K562 treated with DMSO at 1 percent for 48 hours (cell line): Measurements from ENCODE around the gene EID2B. TPM values are rescaled to one million over a fixed set of nuclear protein-coding genes. Genes with fewer than 3 reads are reported as not detected.

Experiments
- total RNA-seq: library from RNA; unstranded; fragments of 300-600 nt; gene quantifications from 2 replicates; pipeline ENCODE4 v1.2.3, GENCODE V29; 2022; ENCODE audit warnings: low replicate concordance; ENCODE audit errors: extremely low read depth

The EID2B gene, protein sequence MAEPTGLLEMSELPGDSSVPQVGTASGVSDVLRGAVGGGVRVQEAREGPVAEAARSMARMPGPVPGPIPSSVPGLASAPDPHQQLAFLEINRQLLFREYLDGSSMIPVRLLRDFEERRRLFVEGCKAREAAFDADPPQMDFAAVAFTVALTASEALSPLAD
- not detected in 2 replicates for total RNA-seq

DNA sequence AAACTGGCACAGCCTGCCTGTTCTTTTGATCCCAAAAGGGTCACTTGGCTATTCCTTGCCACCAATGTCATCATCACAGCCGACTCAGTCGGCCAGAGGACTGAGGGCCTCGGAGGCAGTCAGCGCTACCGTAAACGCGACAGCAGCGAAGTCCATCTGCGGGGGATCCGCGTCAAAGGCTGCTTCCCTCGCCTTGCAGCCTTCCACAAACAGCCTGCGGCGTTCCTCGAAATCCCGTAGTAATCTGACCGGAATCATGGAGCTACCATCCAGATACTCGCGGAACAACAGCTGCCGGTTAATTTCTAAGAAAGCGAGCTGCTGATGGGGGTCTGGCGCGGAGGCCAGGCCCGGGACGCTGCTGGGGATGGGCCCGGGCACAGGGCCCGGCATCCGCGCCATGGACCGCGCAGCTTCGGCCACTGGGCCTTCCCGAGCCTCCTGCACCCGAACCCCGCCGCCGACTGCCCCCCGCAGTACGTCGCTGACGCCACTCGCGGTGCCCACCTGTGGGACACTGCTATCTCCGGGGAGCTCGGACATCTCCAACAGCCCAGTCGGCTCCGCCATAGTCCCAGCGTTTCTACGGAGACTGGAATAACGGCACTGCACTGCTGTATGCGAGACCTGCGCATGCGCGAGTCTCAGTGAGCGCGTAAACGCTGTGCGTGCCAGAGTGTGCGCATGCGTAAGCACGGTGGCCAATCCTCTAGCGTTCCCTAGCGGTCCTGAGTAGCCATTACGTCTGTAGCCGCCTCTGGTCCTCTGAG lies at the start of gene EID2B:
Gene EID2B, minus strand, starts transcription at position 620 of the 770 bp plus-strand sequence. Its CDS starts 50 bp downstream, at position 570.

DNA sequence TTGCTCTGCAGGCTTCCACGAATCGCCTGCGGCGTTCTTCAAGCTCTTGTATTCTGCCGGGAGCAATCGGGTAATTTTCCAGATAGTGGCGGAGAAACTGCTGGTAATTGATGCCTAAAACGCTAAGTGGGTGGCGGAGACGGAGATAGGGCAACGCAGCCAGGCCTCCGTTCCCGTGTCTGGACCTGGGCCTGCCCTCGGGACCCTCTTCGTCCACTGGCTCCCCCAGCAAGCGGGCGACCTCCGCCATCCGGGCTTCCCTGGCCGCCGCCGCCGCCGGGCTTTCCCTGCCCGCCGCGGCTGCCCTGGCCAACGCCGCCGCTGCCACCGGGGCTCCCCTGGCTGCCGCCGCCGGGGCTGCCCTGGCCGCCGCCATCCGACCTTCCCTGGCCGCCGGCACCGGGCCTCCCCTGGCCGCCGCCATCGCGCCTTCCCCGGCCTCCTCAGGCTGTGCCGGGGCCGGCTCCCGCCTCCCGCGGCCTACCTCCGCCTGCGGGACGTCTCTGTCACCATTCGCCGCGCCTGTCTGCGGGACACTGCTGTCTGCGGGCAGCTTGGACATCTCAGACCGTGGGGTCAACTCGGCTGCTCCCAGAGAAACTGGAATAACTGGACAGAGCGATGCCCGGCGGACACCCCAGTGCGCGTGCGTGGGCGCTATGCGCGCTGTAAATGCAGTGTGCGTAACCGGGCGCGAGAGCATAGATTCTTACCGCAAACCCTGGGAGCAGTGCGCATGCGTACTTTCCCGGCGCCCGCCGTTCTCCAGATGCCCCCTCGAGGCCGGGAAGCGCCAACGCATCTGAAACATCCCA lies 7.1 kb upstream of the EID2B start, which contains the start of gene EID2:
Gene EID2, minus strand, starts transcription at position 644 of the 815 bp plus-strand sequence. Its CDS starts 82 bp downstream, at position 562.

DNA sequence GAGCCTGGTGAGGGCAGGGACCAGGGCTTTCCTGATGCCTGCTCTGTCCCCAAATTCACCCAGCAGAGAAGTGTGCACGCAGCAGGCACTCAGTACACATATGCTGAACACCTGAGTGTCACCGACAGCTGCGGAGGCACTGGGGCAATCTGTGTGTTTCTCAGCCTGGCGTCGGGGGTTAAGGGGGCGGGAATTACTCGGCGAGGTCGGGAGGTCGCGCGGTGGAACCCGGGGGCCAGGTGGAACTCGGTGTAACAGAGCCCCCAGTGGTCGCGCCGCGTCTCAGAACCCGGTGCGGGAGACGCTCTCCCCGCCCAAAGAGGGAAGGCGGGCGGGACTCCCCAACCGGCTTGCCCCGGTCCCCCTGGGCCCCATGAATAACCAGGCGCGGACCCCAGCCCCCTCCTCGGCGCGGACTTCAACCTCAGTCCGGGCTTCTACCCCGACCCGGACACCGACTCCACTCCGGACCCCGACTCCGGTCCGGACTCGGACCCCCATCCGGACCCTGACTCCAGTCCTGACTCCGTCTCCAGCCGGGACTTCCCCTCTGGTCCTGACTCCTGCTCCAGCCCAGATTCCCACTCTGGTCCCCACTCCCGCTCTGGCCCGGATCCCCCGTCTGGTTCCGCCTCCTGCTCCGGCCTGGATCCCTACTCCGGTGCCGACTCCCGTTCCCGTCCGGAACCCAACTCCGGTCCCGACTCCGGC lies 17.7 kb downstream of the EID2B start, which contains the start of gene SELENOV:
Gene SELENOV, plus strand, starts transcription at position 300 of the 711 bp plus-strand sequence. Its CDS starts 74 bp downstream, at position 374.

DNA sequence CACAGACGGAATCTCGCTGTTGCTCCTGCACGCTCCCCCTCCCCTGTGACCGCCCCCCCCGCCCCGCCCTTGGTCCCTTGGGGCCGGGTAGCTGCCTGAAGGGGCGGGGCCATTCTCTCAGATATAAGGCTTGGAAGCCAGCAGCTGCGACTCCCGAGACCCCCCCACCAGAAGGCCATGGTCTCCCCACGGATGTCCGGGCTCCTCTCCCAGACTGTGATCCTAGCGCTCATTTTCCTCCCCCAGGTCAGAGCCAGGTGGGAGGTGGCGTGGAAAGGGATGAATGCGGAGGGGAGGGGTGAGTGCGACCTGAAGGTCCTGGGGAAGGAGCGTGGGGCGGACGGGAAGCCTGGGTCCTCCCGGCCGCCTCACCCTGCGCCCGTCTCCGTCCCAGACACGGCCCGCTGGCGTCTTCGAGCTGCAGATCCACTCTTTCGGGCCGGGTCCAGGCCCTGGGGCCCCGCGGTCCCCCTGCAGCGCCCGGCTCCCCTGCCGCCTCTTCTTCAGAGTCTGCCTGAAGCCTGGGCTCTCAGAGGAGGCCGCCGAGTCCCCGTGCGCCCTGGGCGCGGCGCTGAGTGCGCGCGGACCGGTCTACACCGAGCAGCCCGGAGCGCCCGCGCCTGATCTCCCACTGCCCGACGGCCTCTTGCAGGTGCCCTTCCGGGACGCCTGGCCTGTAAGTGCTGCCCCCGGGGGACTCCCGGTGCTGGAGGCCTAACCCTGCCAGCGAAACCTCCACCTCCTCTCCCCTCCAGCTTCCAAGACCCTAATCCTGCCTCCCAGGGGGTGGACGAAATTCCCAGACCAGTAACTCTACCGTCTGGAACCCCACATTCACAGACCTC lies 33.6 kb downstream of the EID2B start, which contains the start of gene DLL3:
Gene DLL3, plus strand, starts transcription at position 150 of the 845 bp plus-strand sequence. Its CDS starts 28 bp downstream, at position 178.

Other genes with a start within 250 kb of the EID2B start
- gene IFNL1, start 236.4 kb downstream of the EID2B start, total RNA-seq, result not detected in 2 replicates
- gene LRFN1, start 212.0 kb downstream of the EID2B start, total RNA-seq, result not detected in 2 replicates
- not detected in 2 replicates for gene GMFG, start 196.8 kb downstream of the EID2B start, total RNA-seq
- gene SAMD4B, start 190.4 kb downstream of the EID2B start, total RNA-seq, result not detected in 2 replicates
- not detected in 2 replicates for gene PAF1, start 141.7 kb downstream of the EID2B start, total RNA-seq
- not detected in 2 replicates for gene MED29, start 141.5 kb downstream of the EID2B start, total RNA-seq
- not detected in 2 replicates for gene ZFP36, start 126.0 kb downstream of the EID2B start, total RNA-seq
- gene PLEKHG2, start 120.2 kb downstream of the EID2B start, total RNA-seq, result not detected in 2 replicates
- gene RPS16, start 96.9 kb downstream of the EID2B start, total RNA-seq, result 3,626 and 6,643 TPM in 2 replicates
- gene SUPT5H, start 87.3 kb downstream of the EID2B start, total RNA-seq, result 132 TPM in 1 of 2 replicates, not detected in the other
- 5,575 TPM in 1 of 2 replicates, not detected in the other for gene TIMM50, start 52.0 kb downstream of the EID2B start, total RNA-seq
- gene DLL3, start 33.9 kb downstream of the EID2B start, total RNA-seq, result not detected in 2 replicates
- gene SELENOV, start 17.7 kb downstream of the EID2B start, total RNA-seq, result not detected in 2 replicates
- not detected in 2 replicates for gene EID2, start 7.3 kb upstream of the EID2B start, total RNA-seq
- not detected in 2 replicates for gene LGALS13, start 69.7 kb upstream of the EID2B start, total RNA-seq
- gene LGALS16, start 123.1 kb upstream of the EID2B start, total RNA-seq, result not detected in 2 replicates
- not detected in 2 replicates for gene LGALS14, start 171.6 kb upstream of the EID2B start, total RNA-seq
- not detected in 2 replicates for gene CLC, start 205.2 kb upstream of the EID2B start, total RNA-seq
- not detected in 2 replicates for gene LEUTX, start 246.0 kb upstream of the EID2B start, total RNA-seq